GM19468 (cell line): ENCODE data around the gene TRPM2.
"Not testable (repeated sequence)": the region's sequence is repeated elsewhere in the genome, so short reads cannot be mapped to it uniquely, and the experiment has no call there.

Experiments
- ATAC-seq: cut with Tn5 transposase; IDR thresholded peaks from one replicate; pipeline ENCODE4 v1.9.1; 2021; ENCODE audit warnings: mild to moderate bottlenecking, moderate library complexity, moderate number of reproducible peaks; ENCODE audit not compliant: unreplicated experiment; ENCODE audit errors: extremely low read depth

The TRPM2 gene

DNA sequence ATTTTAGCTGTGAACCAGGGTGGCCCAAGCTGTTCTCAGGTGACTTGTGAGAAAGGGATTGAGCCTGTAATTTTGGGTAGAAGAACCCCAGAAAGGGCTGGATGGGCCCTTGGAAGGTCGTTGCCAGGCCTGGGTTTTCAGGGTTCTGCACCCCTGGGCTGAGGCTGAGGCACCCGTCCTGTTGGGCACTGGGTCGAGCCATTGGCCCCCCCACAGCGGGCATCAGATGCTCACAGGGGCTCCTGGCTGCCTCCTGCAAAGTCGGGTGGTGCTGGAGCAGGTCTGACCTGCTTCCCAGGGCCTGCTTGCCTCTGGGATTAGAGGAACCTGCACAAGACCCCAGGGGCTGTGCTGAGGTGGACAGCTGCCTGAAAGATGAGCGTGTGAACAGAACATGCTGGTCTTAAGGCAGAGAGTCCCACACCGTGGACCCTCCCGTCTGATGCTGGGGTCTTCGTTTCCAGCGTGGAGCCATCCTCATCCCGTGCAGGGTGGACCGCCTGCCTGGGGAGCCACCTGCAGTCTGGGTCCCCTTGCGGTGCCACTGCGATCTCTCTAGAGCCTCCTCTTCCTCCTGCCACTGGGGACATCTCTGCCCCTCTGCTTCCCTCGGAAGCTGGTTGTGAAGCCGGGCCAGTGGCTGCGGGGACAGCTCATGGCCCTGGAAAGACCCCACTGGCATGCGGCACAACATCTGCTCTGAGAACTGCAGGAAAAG lies 1.7 kb upstream of the TRPM2 start:
- ATAC-seq = no peak

DNA sequence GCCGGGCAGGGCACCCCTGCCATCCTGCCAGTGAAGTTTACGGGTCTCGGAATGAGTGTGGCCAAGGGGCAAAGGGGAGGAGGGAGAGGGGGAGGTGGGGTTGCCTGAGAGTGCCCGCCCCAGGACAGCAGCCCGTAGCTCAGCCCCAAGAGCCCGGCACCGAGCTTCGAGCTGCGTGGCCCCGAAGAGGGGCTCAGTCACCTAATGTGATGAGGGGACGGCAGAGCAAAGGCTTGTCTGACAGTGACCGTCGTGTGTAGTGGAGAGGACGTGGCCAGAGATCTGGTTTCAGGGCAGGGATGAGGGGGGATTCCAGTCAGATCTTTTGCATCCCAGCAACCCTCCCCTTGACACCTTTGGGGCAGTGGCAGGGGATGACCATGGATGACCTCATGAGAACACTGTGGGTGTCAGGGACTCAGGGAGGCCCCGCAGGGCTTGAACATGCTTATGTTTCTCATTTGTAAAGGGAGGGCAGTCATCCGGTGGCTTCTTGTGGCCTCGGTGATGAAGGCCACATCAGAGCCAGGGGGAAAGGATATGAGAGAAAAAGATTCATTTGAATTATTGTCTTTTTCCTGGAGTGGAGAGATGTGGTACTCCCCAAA lies 1.1 kb upstream of the TRPM2 start:
- no peak for ATAC-seq

DNA sequence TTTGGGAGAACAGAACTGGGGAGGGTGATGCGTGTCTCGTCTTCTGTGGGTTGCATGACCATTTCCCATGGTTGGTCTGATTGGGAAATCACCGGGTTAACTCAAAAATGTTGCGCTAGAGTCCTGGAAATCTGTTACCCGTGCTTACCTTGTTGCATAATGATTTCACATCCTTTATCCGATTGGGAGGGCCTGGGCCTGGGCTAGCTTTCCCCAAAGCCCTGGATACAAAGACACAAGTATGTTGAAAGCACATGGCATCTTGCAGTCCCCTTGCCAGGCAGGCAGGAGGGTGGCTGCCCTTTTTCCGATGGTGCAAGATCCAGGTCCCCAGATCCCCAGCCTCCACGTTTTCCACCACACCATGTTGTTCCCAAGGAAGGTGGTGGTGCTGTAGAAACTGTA lies 582 bp downstream of the TRPM2 start:
- no peak for ATAC-seq

DNA sequence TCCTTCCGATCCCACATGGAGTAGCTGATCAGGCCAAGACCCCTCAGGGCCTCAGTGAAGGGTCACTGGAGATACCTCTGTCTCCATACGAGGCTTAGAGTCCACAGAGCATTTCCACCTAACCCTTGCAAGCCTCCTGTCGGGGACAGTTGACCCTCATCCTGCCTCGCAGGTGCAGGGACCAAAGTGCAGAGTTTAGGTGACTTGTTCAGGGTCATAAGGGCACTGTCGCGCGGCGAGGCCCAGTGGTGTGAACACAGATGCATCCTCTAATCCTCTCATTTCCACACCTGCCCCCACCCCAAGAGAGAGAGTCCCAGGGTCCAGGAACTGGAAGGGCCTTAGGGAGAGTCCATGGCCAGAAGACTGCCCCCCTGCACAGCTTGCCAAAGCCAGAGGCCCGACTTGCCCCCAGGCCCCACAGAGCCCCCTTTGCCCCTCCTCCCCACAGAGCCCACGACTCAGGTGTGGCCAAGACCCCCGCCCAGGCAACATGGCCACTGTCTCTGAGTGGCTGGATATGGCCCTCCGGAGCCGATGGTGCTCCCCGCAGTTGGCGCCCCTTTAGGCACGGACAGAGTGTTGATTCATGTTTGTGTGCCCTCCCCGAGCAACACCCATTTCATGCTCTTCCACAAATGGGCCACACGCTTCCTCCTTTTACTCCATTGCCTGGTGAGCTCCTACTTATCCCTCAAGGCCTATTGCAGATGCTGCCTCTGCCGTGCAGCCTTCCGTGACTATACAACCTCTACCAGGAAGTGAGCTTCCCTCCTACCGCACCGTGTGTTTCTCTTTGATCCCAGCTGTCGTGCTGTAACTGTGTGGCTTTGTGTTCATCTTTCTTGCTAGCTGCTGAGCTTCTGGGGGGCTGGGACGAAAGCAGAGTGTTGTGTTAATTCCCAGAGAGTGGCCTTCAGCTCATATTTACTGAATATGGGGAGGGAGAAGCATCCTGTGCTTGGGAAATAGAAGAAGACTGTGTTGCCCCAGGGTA lies 1.7 kb downstream of the TRPM2 start:
- no peak for ATAC-seq

DNA sequence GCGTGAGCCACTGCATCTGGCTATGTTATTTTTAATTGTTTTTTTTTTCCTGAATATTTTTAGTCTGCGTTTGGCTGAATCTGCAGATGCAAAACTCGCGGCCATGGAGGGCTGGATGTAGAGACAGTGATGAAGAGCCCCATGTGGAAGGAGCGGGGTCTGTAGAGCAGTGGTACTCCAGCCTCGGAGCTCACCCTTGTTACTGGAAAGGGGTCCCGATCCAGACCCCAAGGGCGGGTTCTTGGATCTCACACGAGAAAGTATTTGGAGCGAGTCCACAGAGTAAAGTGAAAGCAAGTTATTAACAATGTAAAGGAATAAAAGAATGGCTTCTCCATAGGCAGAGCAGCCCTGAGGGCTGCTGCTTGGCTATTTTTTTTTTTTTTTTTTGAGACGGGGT lies 2.7 kb downstream of the TRPM2 start:
- no peak for ATAC-seq

DNA sequence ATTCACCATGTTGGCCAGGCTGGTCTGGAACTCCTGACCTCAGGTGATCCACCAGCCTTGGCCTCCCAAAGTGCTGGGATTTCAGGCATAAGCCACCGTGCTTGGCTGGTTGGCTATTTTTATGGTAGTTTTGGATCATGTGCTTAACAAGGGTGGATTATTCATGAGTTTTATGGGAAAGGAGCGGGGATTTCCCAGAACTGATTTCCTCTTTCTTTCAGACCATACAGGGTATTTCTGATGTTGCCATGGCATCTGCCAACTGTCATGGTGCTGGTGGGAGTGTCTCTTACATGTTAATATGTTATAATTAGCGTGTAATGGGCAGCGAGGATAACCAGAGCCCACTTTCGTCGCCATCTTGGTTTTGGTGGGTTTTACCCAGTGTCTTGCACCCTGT lies 3.2 kb downstream of the TRPM2 start:
- ATAC-seq = no peak

DNA sequence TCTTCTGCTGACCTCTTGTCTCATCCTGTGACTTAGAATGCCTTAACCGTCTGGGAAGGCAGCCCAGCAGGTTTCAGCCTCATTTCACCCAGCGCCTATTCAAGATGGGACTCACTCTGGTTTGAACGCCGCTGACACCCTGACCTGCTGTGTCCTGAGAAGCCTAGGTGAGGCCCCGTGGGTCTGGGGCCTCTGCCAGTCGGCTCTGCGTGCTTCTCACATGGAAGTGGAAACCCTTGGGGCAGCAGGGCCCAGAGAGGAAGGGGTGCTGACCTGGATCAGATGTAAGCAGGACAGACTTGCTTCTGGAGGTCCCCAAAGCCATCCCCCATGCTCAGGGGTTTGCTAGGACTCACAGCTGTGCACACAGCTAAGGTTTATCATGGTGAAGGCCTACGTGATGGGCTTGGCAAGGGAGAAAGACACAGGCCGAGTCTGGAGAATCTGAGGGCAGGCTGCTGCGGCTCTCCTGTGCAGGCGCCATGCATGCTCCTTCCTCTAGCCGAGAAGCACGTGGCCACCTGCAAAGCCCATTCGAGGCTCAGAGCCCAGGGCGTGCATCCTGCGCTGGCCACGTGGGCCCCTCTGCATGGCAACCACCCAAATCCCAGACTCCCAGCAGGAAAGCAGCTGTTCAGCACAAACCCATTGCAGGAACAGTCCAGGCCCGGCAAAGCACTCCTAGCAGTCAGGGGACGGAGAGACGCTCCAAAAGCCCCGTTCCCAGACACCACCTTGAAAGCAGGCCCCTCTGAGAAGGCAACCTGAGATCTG lies 3.8 kb downstream of the TRPM2 start:
- ATAC-seq = no peak

DNA sequence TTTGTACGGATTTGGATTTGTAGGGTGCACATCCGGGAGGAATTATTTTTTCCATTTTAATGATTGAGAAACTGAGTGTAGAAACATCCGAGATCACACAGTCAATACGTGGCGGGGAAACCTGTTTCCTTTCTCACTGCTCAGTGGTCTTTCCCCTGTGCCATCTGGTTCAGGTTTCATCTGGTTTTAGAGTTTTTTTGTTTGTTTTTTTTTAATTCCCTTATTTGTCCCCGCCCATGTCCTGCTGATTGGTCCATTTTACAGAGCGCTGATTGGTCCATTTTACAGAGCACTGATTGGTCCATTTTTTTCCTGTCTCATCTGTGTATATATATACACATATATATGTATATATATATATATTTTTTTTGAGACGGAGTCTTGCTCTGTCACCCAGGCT lies 6.0 kb downstream of the TRPM2 start:
- ATAC-seq = no peak

DNA sequence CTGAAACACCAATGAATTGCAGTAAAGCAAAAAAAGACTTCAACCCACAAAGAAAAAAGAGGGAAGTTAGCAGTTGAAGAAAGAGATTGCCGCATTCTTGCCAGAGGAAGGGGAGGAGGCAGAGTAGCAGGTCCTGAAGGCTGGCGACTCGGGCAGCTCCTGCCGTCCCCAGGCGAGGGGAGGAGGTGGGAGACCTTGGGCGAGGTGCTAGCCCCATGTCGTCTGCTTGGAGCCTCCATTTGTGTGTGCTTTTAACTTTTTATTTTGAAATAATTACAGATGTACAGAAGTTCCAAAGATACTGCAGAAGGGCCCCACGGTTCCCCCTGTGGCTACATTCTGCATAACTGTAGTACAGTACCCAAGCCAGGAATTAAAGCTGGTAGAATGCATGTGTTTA lies 6.7 kb downstream of the TRPM2 start:
- ATAC-seq = no peak

DNA sequence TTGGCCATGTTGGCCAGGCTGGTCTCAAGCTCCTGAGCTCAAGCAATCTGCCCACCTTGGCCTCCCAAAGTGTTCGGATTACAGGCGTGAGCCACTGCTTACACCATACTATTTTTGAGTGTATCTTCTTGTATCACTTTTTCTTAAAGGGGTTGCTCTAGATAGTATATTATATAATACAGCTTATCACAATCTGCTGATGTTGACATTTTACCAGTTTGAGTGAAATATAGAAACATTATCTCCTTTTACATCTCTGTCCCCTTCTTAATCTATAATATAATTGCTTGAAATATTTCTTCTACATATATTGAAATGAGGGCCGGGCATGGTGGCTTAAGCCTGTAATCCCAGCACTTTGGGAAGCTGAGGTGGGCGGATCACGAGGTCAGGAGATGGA lies 8.5 kb downstream of the TRPM2 start:
- not testable (repeated sequence) for ATAC-seq

DNA sequence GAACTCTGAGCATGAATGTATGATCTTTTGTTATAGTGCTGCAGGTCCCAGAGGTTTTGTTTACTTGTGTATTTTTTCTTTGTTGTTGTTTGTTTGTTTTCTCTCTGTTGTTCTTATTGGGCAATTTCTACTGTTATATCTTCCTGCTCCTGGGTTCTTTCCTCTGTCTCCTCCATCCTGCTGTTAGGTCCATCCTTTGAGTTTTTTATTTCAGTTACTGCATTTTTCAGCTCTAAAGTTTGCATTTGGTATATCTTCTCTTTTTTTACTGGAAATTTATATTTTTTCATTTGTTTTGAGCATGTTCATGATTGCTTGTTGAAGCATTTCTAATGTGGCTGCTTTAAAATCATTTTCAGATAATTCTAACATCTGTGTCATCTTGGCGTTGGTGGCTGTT lies 9.9 kb downstream of the TRPM2 start:
- ATAC-seq = no peak

DNA sequence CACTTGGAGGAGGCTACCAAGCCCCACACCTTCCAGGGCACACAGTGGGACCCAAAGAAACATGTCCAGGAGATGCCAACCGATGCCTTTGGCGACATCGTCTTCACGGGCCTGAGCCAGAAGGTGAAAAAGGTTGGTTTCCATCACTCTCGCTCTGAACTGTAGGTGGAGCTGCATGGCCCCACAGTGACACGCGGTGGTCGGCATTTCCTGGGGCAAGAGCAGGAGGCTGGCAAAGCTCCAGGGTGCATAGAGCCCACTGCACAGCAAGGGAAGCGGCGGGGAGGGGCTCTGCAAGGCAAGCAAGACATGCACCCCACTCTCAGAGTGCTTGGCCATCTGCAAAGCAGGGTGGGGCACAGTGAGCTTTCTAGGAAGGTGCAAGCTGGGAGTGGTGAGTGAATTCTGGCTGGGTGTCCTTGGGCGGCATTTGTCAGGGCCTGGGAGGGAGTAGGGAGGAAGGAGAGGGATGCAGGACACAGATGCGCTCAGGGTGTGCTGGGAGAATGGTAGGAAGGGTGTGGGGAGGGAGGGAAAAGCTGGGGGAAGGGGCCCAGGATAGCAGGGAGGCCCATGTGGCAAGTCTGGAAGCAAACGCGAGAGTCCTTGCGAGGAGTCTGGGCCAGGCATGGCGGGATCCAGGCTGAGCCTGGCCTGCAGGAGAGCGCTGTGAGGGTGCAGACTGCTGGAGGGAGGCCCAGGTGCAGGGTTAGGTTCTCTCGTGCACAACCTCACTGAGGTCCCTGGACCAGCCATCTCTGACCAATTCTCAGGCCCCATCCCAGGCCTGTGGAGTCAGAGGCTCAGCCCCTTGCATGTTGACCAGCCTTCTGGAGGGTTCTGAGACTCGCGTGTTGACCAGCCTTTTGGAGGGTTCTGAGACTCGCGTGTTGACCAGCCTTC lies 11.0 kb downstream of the TRPM2 start:
- no peak for ATAC-seq

DNA sequence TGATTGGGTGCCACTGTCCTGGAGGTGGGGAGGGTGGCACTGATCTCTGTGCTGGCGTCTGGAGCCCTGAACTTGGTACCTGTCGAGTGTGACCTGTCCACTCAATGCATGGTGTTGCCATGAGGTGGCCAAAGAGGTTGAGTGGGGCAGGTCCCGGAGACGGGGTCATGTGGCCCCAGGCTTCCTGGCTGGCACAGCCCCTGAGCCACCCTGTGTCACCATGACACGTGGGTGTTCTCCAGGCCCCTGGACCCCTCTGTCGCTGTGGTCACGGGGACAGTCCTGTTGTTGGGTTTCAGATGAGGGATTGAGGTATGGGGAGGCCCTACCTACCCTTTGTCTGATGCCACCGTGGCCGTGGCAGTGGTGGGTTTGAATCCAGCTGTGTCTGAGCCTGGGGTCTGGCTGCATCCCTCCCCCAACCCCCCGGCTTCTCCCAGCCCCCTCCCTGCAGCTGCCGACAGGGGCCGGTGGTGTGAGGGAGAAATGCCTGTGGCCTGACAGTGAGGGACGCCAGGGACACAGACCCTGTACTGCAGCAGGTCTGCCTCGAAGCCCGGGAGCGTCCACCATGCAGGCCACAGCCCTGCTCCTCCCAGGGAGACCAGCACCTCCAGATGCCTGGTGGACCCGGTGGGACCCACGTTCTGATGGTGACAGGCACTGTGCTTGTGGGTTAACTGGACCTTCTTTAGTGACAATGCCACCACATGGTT lies 12.0 kb downstream of the TRPM2 start:
- ATAC-seq = no peak

DNA sequence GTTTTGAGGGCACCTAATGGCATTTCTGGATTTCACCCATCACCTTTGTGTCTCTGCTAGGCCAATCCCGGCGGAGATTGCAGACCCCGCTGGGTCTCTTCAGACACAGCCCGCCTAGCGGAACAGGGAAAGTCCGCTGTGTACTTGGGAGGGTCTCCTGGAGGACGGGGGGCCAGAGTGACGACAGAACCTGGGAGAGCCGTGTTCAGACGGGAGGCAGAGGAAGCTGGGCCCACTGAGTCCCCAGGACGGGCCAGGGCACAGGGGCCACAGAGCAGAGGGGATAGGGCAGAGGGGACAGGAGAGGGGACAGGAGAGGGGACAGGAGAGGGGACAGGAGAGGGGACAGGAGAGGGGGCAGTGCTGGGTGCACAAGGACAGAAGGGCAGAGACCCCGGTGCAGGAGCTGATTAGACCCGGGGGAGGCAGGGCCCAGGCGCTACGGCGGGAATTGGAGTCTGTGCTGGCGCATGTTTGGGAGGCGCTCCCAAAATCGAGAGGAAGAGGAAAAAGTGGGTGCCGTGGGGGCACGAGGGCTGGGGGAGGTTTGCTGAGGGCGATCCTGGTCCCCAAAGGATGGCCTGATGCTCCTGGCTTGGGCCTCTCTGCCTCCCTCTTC lies 12.7 kb downstream of the TRPM2 start:
- no peak for ATAC-seq

DNA sequence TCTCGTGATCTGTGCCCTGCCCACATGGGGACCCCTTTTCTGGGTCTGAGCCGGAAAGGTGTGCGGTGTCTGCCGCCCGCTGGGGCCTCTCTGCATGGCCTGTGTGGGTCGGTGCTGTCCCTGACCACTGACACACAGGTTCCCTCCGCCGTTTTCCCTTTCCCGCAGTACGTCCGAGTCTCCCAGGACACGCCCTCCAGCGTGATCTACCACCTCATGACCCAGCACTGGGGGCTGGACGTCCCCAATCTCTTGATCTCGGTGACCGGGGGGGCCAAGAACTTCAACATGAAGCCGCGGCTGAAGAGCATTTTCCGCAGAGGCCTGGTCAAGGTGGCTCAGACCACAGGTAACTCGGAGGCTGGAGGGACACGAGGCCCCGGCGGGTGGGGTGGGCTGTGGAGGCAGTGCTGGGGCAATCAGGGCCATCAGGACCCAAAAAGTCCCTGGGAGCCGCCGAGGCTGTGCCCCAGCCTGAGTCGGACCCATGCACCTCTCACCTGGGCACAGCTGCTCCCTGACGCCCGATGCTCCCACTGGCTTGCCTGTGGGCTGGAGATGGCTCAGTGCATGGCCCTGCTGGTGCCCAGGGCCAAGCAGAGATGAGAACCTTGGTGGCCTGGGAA lies 13.3 kb downstream of the TRPM2 start:
- no peak for ATAC-seq

DNA sequence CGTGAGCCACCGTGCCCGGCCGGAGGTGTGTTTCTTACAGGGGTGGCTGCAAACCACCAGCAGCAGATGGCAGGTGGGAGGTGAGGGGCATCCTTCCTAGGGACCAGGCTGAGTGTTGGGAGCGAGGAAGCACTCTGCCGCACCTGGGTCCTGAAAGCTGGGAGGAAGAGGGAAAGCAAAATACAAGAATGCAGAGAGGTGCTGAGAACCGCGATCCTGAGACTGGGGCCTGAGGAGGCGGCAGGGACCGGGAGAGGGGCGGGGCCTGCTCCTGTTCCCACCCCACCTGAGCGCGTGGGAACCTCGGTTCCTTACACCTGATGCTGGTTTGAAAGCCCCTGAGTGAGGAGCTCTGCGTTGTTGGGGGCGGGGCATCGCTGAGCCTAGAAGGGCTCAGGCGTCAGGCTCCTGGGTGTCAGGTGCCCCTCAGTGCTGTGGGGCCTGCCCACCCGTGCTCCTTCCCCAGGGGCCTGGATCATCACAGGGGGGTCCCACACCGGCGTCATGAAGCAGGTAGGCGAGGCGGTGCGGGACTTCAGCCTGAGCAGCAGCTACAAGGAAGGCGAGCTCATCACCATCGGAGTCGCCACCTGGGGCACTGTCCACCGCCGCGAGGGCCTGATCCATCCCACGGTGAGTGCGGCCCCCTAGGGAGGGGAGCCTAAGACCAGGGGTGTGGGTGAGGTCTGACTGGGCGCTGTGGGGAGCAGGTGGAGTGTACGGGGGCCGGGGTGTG lies 15.5 kb downstream of the TRPM2 start:
- ATAC-seq = no peak
